ENCODE data around the gene PNO1.

Gene PNO1

GRCh38 chr2:68193787-68194372 is 36.2 kb downstream of the PNO1 start:
- H3K4me3 ChIP-seq (ENCODE audit: low read depth, low read length): no peak overlapping the region
- no peak for TF ChIP-seq CTCF (IDR thresholded peaks at IDR 0.05; ENCODE audit: low read depth, low read length)

- TF ChIP-seq CTCF (IDR thresholded peaks at IDR 0.05; ENCODE audit: low read depth, low read length): no peak
- no peak overlapping the region for H3K4me3 ChIP-seq (ENCODE audit: low read depth, low read length)
Observed at GRCh38 chr2:68195096-68195495, 37.4 kb downstream of the PNO1 start.

- H3K4me3 ChIP-seq (ENCODE audit: low read depth, low read length): no peak overlapping the region
- peak; percentile 39; the same call in 1 of the 2 replicates for TF ChIP-seq CTCF (IDR thresholded peaks at IDR 0.05; ENCODE audit: low read depth, low read length)
Observed at GRCh38 chr2:68196120-68196716, 38.5 kb downstream of the PNO1 start.

- H3K4me3 ChIP-seq (ENCODE audit: low read depth, low read length): no peak overlapping the region
- no peak for TF ChIP-seq CTCF (IDR thresholded peaks at IDR 0.05; ENCODE audit: low read depth, low read length)
Observed at GRCh38 chr2:68200157-68200787, 42.6 kb downstream of the PNO1 start.

GRCh38 chr2:68203587-68203986 is 45.9 kb downstream of the PNO1 start:
- H3K4me3 ChIP-seq (ENCODE audit: low read depth, low read length): no peak overlapping the region
- no peak for TF ChIP-seq CTCF (IDR thresholded peaks at IDR 0.05; ENCODE audit: low read depth, low read length)

GRCh38 chr2:68206793-68207192 is 49.1 kb downstream of the PNO1 start:
- H3K4me3 ChIP-seq (ENCODE audit: low read depth, low read length): no peak overlapping the region
- TF ChIP-seq CTCF (IDR thresholded peaks at IDR 0.05; ENCODE audit: low read depth, low read length): no peak

GRCh38 chr2:68214381-68214780 is 56.7 kb downstream of the PNO1 start:
- no peak for TF ChIP-seq CTCF (IDR thresholded peaks at IDR 0.05; ENCODE audit: low read depth, low read length)

More at GRCh38 chr2:68214381-68214780, 56.7 kb downstream of the PNO1 start:
- H3K4me3 ChIP-seq (ENCODE audit: low read depth, low read length): no peak overlapping the region
